ENCODE results near the gene NAP1L4.

DNA sequence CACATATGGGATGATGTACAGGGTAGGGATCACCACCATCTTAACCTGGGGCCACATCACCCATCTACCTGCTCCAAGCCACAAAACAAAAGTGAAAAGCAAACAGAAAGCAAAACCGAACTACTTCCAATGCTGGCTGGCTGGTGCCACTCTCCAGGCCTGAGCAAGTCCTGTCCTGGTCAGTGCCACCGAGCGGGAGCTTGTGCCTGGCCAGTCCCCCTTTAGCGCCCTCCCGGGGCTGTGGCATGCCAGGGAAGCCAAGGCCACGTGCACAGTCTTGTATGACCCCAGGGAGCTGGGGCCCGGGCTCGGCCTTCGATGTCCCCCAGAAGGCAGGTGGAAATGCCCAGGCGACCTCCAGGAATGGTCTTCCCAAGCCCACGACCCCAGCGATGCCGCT, 17.9 kb upstream of the NAP1L4 start:
- TF ChIP-seq, protein P1, sequence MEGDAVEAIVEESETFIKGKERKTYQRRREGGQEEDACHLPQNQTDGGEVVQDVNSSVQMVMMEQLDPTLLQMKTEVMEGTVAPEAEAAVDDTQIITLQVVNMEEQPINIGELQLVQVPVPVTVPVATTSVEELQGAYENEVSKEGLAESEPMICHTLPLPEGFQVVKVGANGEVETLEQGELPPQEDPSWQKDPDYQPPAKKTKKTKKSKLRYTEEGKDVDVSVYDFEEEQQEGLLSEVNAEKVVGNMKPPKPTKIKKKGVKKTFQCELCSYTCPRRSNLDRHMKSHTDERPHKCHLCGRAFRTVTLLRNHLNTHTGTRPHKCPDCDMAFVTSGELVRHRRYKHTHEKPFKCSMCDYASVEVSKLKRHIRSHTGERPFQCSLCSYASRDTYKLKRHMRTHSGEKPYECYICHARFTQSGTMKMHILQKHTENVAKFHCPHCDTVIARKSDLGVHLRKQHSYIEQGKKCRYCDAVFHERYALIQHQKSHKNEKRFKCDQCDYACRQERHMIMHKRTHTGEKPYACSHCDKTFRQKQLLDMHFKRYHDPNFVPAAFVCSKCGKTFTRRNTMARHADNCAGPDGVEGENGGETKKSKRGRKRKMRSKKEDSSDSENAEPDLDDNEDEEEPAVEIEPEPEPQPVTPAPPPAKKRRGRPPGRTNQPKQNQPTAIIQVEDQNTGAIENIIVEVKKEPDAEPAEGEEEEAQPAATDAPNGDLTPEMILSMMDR (IDR thresholded peaks at IDR 0.05; ENCODE audit: low read length): no peak
- TF ChIP-seq EZH2phosphoT487 (IDR thresholded peaks at IDR 0.05; ENCODE audit: low read length): no peak
